GM10266 (cell line): ENCODE data around the gene ENTPD1.
"Not testable (repeated sequence)": the region's sequence is repeated elsewhere in the genome, so short reads cannot be mapped to it uniquely, and the experiment has no call there.

Experiments used
- DNase-seq: peaks from one replicate; pipeline ENCODE4 v3.0.0; 2012; ENCODE audit errors: extremely low spot score
- CTCF ChIP-seq: IDR thresholded peaks from 2 replicates; pipeline ENCODE4 v1.5.1; 2012; ENCODE audit warnings: mild to moderate bottlenecking, low read depth; ENCODE audit not compliant: control insufficient read depth, insufficient read depth; ENCODE audit errors: missing control alignments

ENTPD1 gene

GRCh38 chr10:95808705-95809308 lies 52.8 kb downstream of the ENTPD1 start:
- DNase-seq = not testable (repeated sequence)

GRCh38 chr10:95809370-95810197 lies 53.6 kb downstream of the ENTPD1 start:
- DNase-seq = no peak
- no peak for TF ChIP-seq CTCF

- no peak for DNase-seq
- no peak for TF ChIP-seq CTCF
These were observed 54.4 kb downstream of the ENTPD1 start for GRCh38 chr10:95810198-95810976.

GRCh38 chr10:95813054-95813685 lies 57.2 kb downstream of the ENTPD1 start:
- no peak for DNase-seq
- TF ChIP-seq CTCF = no peak

GRCh38 chr10:95814011-95814727 lies 58.2 kb downstream of the ENTPD1 start:
- no peak for DNase-seq
- TF ChIP-seq CTCF = no peak

GRCh38 chr10:95815133-95815532 lies 59.2 kb downstream of the ENTPD1 start:
- TF ChIP-seq CTCF = no peak
- no peak for DNase-seq
